ENCODE data around the gene RAC3. TPM values are rescaled to one million over a fixed set of nuclear protein-coding genes. Genes with fewer than 3 reads are reported as not detected.
A peak's percentile ranks its signal among the peaks of the same experiment; 100 is the strongest.

The RAC3 gene
- total RNA-seq, 1 experiment from 2014 or later, result 120 TPM

GRCh38 chr17:82063424-82064415 lies 32.2 kb downstream of the RAC3 start:
- ChIA-PET RAD21 (ENCODE audit: low non-redundant PET in 1 of 2, low total read pairs in 2 of 2, uncharacterized antibody in 2 of 2, unreplicated experiment in 2 of 2) (no interaction called here), CTCF (no interaction called here), POLR2A (no interaction called here)
- H3K9me3 ChIP-seq (ENCODE audit: control insufficient read depth in 1 of 2, insufficient read depth in 1 of 2, low read depth in 1 of 2, low read length in 2 of 2), result no peaks in the 10 kb centered on the region
- peak overlapping the region; percentile 100 for H3K4me2 ChIP-seq (ENCODE audit: low read length)
- peak overlapping the region; percentile 89 for H3K27ac ChIP-seq (ENCODE audit: low read depth, low read length)
- H3K9me2 ChIP-seq (ENCODE audit: insufficient read depth), result no peaks in the 10 kb centered on the region
- no peak for DNase-seq (ENCODE audit: low read depth, low spot score)
- H3K4me1 ChIP-seq (ENCODE audit: control insufficient read depth in 1 of 2, insufficient read depth in 2 of 2, low read length in 2 of 2), result peaks cover 11 to 22% of the 10 kb centered on the region in 2 experiments; a peak in 3 of 4 replicates
- no peak for ATAC-seq
- peaks cover 35% of the 10 kb centered on the region for H3K79me2 ChIP-seq (ENCODE audit: insufficient read depth, low read length)
- H3K4me3 ChIP-seq (replicated peaks in 1 of 2; ENCODE audit: low read depth in 1 of 2, low read length in 2 of 2), result peak overlapping the region; percentile 96 to 100
- H3K27me3 ChIP-seq (ENCODE audit: insufficient read depth, low read length), result no peaks in the 10 kb centered on the region
- peak overlapping the region; percentile 100 for H3K9ac ChIP-seq (ENCODE audit: low read length)
- H2AFZ ChIP-seq (ENCODE audit: low read depth, low read length, poor library complexity, severe bottlenecking), result no peak overlapping the region
- peaks cover 15 to 53% of the 10 kb centered on the region in 2 experiments; a peak in 3 of 4 replicates for H3K36me3 ChIP-seq (ENCODE audit: control insufficient read depth in 1 of 2, insufficient read depth in 2 of 2, low read length in 2 of 2)
- no peaks in the 10 kb centered on the region for H4K20me1 ChIP-seq (ENCODE audit: insufficient read depth)
- intact Hi-C loops (cut with micrococcal nuclease), result no loop called here
- BruUV-seq (replicated peaks), result no TSS peak
- TF ChIP-seq ZNF274 (IDR thresholded peaks at IDR 0.05; ENCODE audit: low read depth, low read length) (no peak), EGR1 (IDR thresholded peaks at IDR 0.05; ENCODE audit: low read depth) (no peak), ELF1 (IDR thresholded peaks at IDR 0.05; ENCODE audit: borderline replicate concordance, low read depth) (no peak), FOSL1 (IDR thresholded peaks at IDR 0.05; ENCODE audit: low read depth) (no peak), CBX3 (IDR thresholded peaks at IDR 0.05; ENCODE audit: low read depth) (no peak), REST (IDR thresholded peaks at IDR 0.05; ENCODE audit: low read depth) (no peak)
